ENCODE data around the gene DFFA.

GRCh38 chr1:10419351-10419750 is 53.0 kb downstream of the DFFA start:
- no peak for TF ChIP-seq POLR2A (IDR thresholded peaks at IDR 0.05; ENCODE audit: low read depth, low read length)
- no peak for TF ChIP-seq CTCF (IDR thresholded peaks at IDR 0.05; ENCODE audit: extremely low read depth in 1 of 2, insufficient read depth in 1 of 2, low read depth in 1 of 2, low read length in 2 of 2)
- TF ChIP-seq POLR2AphosphoS5 (IDR thresholded peaks at IDR 0.05; ENCODE audit: insufficient read depth, low read depth, low read length), result no peak
